ENCODE measurements around the gene ATXN1L. TPM values are rescaled to one million over a fixed set of nuclear protein-coding genes. Genes with fewer than 3 reads are reported as not detected.
"Not testable (repeated sequence)": the region's sequence is repeated elsewhere in the genome, so short reads cannot be mapped to it uniquely, and the experiment has no call there.

ATXN1L gene
- total and polyA plus RNA-seq, 5 donors: 8.7 to 20.1 (median 16.4) TPM

DNA sequence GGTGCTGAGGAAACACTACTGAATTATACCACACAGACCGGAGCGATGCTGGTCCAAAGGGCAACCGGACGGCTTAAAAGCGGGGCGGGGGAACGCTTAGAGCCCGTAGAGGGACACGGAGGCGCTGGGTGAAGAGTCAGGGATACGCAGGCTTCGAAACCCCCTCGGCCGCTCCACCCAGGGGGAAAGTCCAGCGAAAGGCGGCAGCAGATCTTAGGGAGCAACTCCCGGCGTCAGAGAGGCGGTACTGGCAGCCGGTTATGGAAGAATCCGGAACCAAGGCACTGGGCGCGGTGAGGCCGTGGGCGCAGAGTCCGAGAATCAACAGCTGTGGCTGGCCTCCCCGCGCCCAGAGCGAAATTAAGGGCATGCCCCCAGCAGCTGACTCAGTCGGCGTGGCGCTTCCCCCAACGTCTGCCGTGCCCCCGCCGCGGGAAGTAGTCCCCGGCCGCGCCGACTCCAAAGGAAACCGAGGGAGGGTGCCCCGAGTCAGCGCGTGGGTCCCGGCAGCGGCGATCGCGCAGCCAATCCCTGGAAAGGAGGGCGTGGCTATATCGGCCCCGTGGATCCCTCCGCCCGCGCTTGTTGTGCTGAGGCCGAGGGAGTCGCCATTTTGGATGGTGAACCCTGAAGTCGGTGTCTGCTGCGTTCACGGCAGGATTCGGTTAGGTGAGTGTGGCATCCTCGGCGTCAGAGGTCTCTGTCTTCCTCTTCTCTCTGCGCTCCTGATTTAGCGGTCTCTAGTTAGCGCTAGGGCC lies 49.3 kb downstream of the ATXN1L start, which contains the start of gene IST1:
Gene IST1, plus strand, starts transcription at position 611 of the 758 bp plus-strand sequence. CDS start 20,110 bp downstream, outside the sequence.
- intact Hi-C loops (cut with DNase I): no loop called here

GRCh38 chr16:71895679-71896365 lies 50.0 kb downstream of the ATXN1L start:
- Histone ChIP-seq H3K4me3 (ENCODE audit: low read length) (peak overlapping the region; percentile 90), H3K27ac (ENCODE audit: low read length) (peak overlapping the region; percentile 98), H3K9me3 (ENCODE audit: control insufficient read depth, low read length) (no peaks in the 10 kb centered on the region), H3K27me3 (ENCODE audit: control insufficient read depth, insufficient read depth) (no peaks in the 10 kb centered on the region), H3K4me1 (ENCODE audit: control insufficient read depth, insufficient read depth, low read length) (no peaks in the 10 kb centered on the region)
- peak; percentile 51 to 76 (median 74) for DNase-seq
- WGBS: under 1% methylated on average over 44 of the region's 44 CpGs
- intact Hi-C loops (cut with DNase I): no loop called here
- peak; percentile 42 to 60 for ATAC-seq

More for the DNA sequence above, 49.3 kb downstream of the ATXN1L start, which contains the start of gene IST1:
- H3K4me3 ChIP-seq (ENCODE audit: low read length): peak within 1 kb of the TSS; percentile 90
- under 1% methylated on average over 67 of the region's 67 CpGs for WGBS
- ATAC-seq: peak; percentile 98
- H3K4me1 ChIP-seq (ENCODE audit: control insufficient read depth, insufficient read depth, low read length): no peaks in the 10 kb centered on the region
- H3K27me3 ChIP-seq (ENCODE audit: control insufficient read depth, insufficient read depth): no peaks in the 10 kb centered on the region
- H3K9me3 ChIP-seq (ENCODE audit: control insufficient read depth, low read length): no peaks in the 10 kb centered on the region
- DNase-seq: peak; percentile 99
- peak within 1 kb of the TSS; percentile 100 for H3K27ac ChIP-seq (ENCODE audit: low read length)

- H3K4me1 ChIP-seq (ENCODE audit: control insufficient read depth, insufficient read depth, low read length): no peaks in the 10 kb centered on the region
- 47% methylated on average over 15 of the region's 15 CpGs for WGBS
- no peaks in the 10 kb centered on the region for H3K9me3 ChIP-seq (ENCODE audit: control insufficient read depth, low read length)
- H3K27me3 ChIP-seq (ENCODE audit: control insufficient read depth, insufficient read depth): no peaks in the 10 kb centered on the region
- peak overlapping the region; percentile 17 for H3K27ac ChIP-seq (ENCODE audit: low read length)
- DNase-seq (no peak), ATAC-seq (no peak)
- intact Hi-C loops (cut with DNase I): no loop called here
- H3K4me3 ChIP-seq (ENCODE audit: low read length): peak overlapping the region; percentile 90
Measured at GRCh38 chr16:71896764-71897368, 51.1 kb downstream of the ATXN1L start.

- intact Hi-C loops (cut with DNase I): no loop called here
- Histone ChIP-seq H3K27me3 (ENCODE audit: control insufficient read depth, insufficient read depth) (no peaks in the 10 kb centered on the region), H3K9me3 (ENCODE audit: control insufficient read depth, low read length) (no peaks in the 10 kb centered on the region), H3K27ac (ENCODE audit: low read length) (no peak overlapping the region), H3K4me1 (ENCODE audit: control insufficient read depth, insufficient read depth, low read length) (peaks cover 5% of the 10 kb centered on the region), H3K4me3 (ENCODE audit: low read length) (no peak overlapping the region)
- 95% methylated on average over 4 of the region's 4 CpGs for WGBS
- DNase-seq: no peak
- no peak for ATAC-seq
Measured at GRCh38 chr16:71899171-71899570, 53.4 kb downstream of the ATXN1L start.

DNA sequence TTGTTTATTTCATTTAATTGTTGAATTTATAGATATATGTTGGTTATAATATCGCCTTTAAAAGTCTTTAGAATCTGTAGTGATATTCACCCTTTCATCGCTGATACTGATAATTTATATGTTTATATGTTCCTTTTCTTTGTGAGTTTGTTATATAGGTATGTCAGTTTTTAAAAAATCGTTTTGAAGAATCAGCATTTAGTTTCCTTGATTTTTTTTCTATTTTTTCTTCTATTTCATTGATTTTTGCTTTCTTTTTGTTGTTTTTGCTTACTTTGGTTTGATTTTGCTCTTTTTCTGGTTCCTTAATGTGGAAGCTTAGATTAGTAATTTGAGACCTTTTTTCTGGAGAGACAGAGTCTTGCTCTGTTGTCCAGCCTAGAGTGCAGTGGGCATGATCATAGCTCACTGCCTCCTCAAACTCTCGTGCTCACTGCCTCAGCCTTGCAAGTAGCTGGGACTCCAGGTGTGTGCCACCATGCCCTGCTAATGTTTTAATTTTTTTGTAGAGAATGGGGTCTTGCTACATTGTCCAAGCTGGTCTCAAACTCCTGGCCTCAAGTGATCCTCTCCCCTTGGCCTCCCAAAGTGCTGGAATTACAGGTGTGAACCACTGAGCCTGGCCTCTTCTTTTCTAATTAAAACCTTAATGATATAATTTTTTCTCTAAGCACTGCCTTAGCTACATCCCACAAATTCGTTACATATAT lies 57.0 kb downstream of the ATXN1L start:
- no peak for DNase-seq
- H3K4me3 ChIP-seq (ENCODE audit: low read length): no peak overlapping the region
- intact Hi-C loops (cut with DNase I): no loop called here
- H3K9me3 ChIP-seq (ENCODE audit: control insufficient read depth, low read length): no peaks in the 10 kb centered on the region
- H3K27ac ChIP-seq (ENCODE audit: low read length): peak overlapping the region; percentile 68
- no peaks in the 10 kb centered on the region for H3K27me3 ChIP-seq (ENCODE audit: control insufficient read depth, insufficient read depth)
- 91% methylated on average over 5 of the region's 5 CpGs for WGBS
- no peak for ATAC-seq
- peaks cover 12% of the 10 kb centered on the region for H3K4me1 ChIP-seq (ENCODE audit: control insufficient read depth, insufficient read depth, low read length)

DNA sequence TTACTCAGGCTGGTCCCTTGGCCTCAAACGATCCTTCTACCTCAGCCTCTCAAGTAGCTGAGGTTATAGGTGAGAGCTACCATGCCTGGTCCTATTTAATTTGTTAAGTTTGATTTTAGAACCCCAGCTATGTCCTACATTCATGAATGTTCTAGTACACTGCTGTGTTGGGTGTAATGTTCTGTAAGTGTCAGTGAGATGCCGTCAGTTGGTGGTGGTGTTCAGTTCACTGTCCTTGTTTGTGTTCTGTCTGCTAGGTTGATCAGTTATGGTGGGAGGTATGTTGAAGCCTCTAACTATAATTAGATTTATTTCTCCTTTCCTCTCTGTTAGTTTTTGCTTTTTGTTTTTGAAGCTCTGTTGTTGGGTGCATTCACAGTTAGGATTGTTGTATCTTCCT lies 57.8 kb downstream of the ATXN1L start:
- Histone ChIP-seq H3K4me3 (ENCODE audit: low read length) (no peak overlapping the region), H3K9me3 (ENCODE audit: control insufficient read depth, low read length) (no peaks in the 10 kb centered on the region), H3K27ac (ENCODE audit: low read length) (peak overlapping the region; percentile 83), H3K27me3 (ENCODE audit: control insufficient read depth, insufficient read depth) (no peaks in the 10 kb centered on the region), H3K4me1 (ENCODE audit: control insufficient read depth, insufficient read depth, low read length) (peaks cover 15% of the 10 kb centered on the region)
- WGBS: 76% methylated on average over 2 of the region's 2 CpGs
- intact Hi-C loops (cut with DNase I): no loop called here
- DNase-seq: peak in 1 of 3 donors; percentile 37
- ATAC-seq: peak; percentile 66 to 77

GRCh38 chr16:71904239-71904638 lies 58.5 kb downstream of the ATXN1L start:
- 84% methylated on average over 9 of the region's 9 CpGs for WGBS
- DNase-seq (peak in 1 of 3 donors; percentile 32), ATAC-seq (no peak)
- no peak overlapping the region for H3K4me3 ChIP-seq (ENCODE audit: low read length)
- no peaks in the 10 kb centered on the region for H3K27me3 ChIP-seq (ENCODE audit: control insufficient read depth, insufficient read depth)
- H3K27ac ChIP-seq (ENCODE audit: low read length): peak overlapping the region; percentile 71
- peaks cover 18% of the 10 kb centered on the region for H3K4me1 ChIP-seq (ENCODE audit: control insufficient read depth, insufficient read depth, low read length)
- intact Hi-C loops (cut with DNase I): no loop called here
- H3K9me3 ChIP-seq (ENCODE audit: control insufficient read depth, low read length): no peaks in the 10 kb centered on the region

GRCh38 chr16:71905765-71906164 lies 60.0 kb downstream of the ATXN1L start:
- ATAC-seq; DNase-seq; H3K4me3 ChIP-seq (ENCODE audit: low read length); H3K27ac ChIP-seq (ENCODE audit: low read length); intact Hi-C loops (cut with DNase I); H3K9me3 ChIP-seq (ENCODE audit: control insufficient read depth, low read length); H3K27me3 ChIP-seq (ENCODE audit: control insufficient read depth, insufficient read depth): not testable (repeated sequence)
- H3K4me1 ChIP-seq (ENCODE audit: control insufficient read depth, insufficient read depth, low read length): peaks cover 19% of the 10 kb centered on the region
- 79% methylated on average over 6 of the region's 6 CpGs for WGBS

Measured in right cardiac atrium (tissue), 5 donors.